Measurements from ENCODE around the gene FRMPD4. TPM values are rescaled to one million over a fixed set of nuclear protein-coding genes. Genes with fewer than 3 reads are reported as not detected.

FRMPD4 gene
- polyA plus RNA-seq, 1 donor, result 0.19 TPM

- Histone ChIP-seq H3K9me3 (ENCODE audit: control insufficient read depth, low read depth, low read length) (no peaks in the 10 kb centered on the region), H3K27ac (ENCODE audit: low read length) (no peak overlapping the region), H3K36me3 (ENCODE audit: control insufficient read depth, insufficient read depth, low read length) (no peaks in the 10 kb centered on the region), H3K4me1 (ENCODE audit: control insufficient read depth, insufficient read depth, low read length) (no peaks in the 10 kb centered on the region), H3K27me3 (ENCODE audit: control insufficient read depth, insufficient read depth, low read length) (no peaks in the 10 kb centered on the region), H3K4me3 (ENCODE audit: low read length) (no peak overlapping the region)
- DNase-seq, result no peak
- no CpG with 5 or more reads among the region's 5 CpGs for WGBS (ENCODE audit: insufficient coverage, low lambda C conversion rate)
Observed at GRCh38 chrX:12319003-12319519, 180.8 kb downstream of the FRMPD4 start.

DNA sequence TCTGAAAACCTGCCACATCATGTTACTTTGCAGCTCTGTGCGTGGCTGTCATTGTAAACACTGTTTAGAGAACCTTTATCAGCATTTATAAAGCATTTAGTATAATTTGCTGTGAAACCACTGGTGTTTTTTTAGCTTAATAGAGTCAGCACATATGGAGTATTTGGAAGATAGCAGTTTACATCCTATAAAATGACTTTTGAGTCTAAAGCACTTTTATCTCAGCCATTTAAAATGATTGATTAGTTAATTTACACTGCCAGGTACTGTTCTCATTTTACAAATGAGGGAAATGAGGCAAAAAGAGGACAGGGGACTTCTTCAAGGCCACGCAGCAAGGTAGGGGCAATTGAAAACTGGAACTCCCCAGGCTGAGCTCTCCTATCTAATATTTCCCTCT is 181.7 kb downstream of the FRMPD4 start:
- DNase-seq, result no peak
- H3K4me1 ChIP-seq (ENCODE audit: control insufficient read depth, insufficient read depth, low read length), result no peaks in the 10 kb centered on the region
- H3K36me3 ChIP-seq (ENCODE audit: control insufficient read depth, insufficient read depth, low read length), result no peaks in the 10 kb centered on the region
- no peak overlapping the region for H3K4me3 ChIP-seq (ENCODE audit: low read length)
- no peaks in the 10 kb centered on the region for H3K9me3 ChIP-seq (ENCODE audit: control insufficient read depth, low read depth, low read length)
- WGBS (ENCODE audit: insufficient coverage, low lambda C conversion rate), result no CpG with 5 or more reads among the region's 2 CpGs
- H3K27me3 ChIP-seq (ENCODE audit: control insufficient read depth, insufficient read depth, low read length), result no peaks in the 10 kb centered on the region
- H3K27ac ChIP-seq (ENCODE audit: low read length), result no peak overlapping the region

DNA sequence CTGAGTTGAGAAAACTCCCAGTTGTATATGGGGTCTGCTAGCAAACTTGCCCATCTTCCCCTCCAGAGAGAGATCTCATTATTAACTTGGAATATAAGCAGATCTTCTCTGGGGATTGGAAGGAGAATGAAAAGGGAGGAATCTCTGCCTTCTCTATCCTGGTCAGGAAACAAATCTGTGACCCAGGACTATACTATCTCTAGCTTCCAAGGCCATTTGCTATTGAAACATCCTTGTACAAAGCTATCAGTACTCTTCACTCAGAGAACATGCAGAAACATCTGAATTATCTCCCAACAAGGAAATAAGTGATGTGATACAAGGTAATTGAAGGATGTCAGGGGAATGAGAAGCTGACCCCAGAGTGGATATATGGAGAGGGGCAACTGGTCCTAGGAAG is 183.8 kb downstream of the FRMPD4 start:
- no peak overlapping the region for H3K4me3 ChIP-seq (ENCODE audit: low read length)
- no peaks in the 10 kb centered on the region for H3K9me3 ChIP-seq (ENCODE audit: control insufficient read depth, low read depth, low read length)
- no peaks in the 10 kb centered on the region for H3K27me3 ChIP-seq (ENCODE audit: control insufficient read depth, insufficient read depth, low read length)
- H3K4me1 ChIP-seq (ENCODE audit: control insufficient read depth, insufficient read depth, low read length), result no peaks in the 10 kb centered on the region
- no peak overlapping the region for H3K27ac ChIP-seq (ENCODE audit: low read length)
- DNase-seq, result no peak
- H3K36me3 ChIP-seq (ENCODE audit: control insufficient read depth, insufficient read depth, low read length), result no peaks in the 10 kb centered on the region

DNA sequence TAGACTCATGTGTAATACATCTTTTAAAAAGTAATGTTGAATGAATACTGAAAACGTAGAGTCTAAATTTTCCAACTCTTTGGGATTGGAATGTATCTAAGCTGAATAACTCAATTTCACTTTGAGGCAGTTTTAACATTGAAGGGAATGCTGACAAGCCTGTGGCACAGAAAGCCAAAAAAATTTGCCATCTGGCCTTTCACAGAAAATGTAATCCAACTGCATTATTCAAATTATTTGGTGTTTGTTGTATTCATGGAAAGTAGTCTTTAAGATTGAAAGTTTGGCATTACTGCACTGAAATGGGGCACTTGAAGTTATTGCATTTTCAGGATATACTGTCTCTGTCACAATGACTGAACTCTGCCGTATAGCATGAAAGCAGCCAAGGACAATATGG is 186.9 kb downstream of the FRMPD4 start:
- WGBS (ENCODE audit: insufficient coverage, low lambda C conversion rate), result no CpG with 5 or more reads among the region's 2 CpGs
- Histone ChIP-seq H3K36me3 (ENCODE audit: control insufficient read depth, insufficient read depth, low read length) (no peaks in the 10 kb centered on the region), H3K27me3 (ENCODE audit: control insufficient read depth, insufficient read depth, low read length) (no peaks in the 10 kb centered on the region), H3K27ac (ENCODE audit: low read length) (no peak overlapping the region), H3K4me1 (ENCODE audit: control insufficient read depth, insufficient read depth, low read length) (no peaks in the 10 kb centered on the region), H3K9me3 (ENCODE audit: control insufficient read depth, low read depth, low read length) (no peaks in the 10 kb centered on the region), H3K4me3 (ENCODE audit: low read length) (no peak overlapping the region)
- DNase-seq, result no peak

DNA sequence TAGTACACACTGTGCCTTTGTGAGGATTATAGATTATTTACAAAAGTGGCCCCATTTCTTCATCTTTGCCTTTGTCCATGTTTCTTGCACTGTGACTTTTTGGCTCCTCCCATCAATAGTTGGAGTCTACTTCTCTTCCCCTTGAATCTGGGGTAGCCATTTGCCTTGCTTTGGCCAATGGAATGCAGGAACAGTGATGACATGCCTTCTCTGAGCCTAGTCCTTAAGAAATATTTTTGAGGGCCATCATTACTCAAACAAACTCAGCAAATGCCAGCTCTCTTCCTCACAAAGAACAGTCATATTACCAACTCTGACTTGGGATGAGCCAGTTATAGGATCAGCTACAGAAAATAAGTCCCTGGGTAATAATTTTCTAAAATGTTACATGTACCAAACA is 189.6 kb downstream of the FRMPD4 start:
- Histone ChIP-seq H3K9me3 (ENCODE audit: control insufficient read depth, low read depth, low read length) (no peaks in the 10 kb centered on the region), H3K4me3 (ENCODE audit: low read length) (no peak overlapping the region), H3K36me3 (ENCODE audit: control insufficient read depth, insufficient read depth, low read length) (no peaks in the 10 kb centered on the region), H3K4me1 (ENCODE audit: control insufficient read depth, insufficient read depth, low read length) (no peaks in the 10 kb centered on the region), H3K27me3 (ENCODE audit: control insufficient read depth, insufficient read depth, low read length) (no peaks in the 10 kb centered on the region), H3K27ac (ENCODE audit: low read length) (no peak overlapping the region)
- DNase-seq, result no peak

DNA sequence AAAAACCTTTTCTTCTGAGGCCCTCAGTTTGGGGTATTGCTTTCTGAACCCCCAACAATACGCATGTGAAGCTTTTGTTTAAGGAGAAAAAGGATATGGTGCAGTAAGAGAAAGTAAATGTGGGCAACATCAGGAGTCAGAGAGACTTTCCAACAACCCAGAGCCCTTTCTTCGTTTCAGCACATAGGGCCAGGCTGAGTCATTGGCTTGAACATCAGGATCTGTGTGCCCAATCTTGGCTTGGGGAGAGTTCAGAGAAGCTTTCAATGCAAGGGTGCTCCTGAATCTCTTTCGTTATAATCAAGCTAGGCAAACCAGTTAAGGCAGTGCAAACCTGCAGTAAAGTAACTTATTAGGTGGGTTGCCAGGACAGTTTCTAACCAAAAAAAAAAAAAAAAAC is 191.2 kb downstream of the FRMPD4 start:
- no peak for DNase-seq
- no peaks in the 10 kb centered on the region for H3K9me3 ChIP-seq (ENCODE audit: control insufficient read depth, low read depth, low read length)
- no peaks in the 10 kb centered on the region for H3K36me3 ChIP-seq (ENCODE audit: control insufficient read depth, insufficient read depth, low read length)
- no peak overlapping the region for H3K27ac ChIP-seq (ENCODE audit: low read length)
- H3K4me1 ChIP-seq (ENCODE audit: control insufficient read depth, insufficient read depth, low read length), result no peaks in the 10 kb centered on the region
- 80% methylated on average over 1 of the region's 3 CpGs for WGBS (ENCODE audit: insufficient coverage, low lambda C conversion rate)
- no peaks in the 10 kb centered on the region for H3K27me3 ChIP-seq (ENCODE audit: control insufficient read depth, insufficient read depth, low read length)
- H3K4me3 ChIP-seq (ENCODE audit: low read length), result no peak overlapping the region

- no peaks in the 10 kb centered on the region for H3K27me3 ChIP-seq (ENCODE audit: control insufficient read depth, insufficient read depth, low read length)
- H3K4me1 ChIP-seq (ENCODE audit: control insufficient read depth, insufficient read depth, low read length), result no peaks in the 10 kb centered on the region
- no CpG with 5 or more reads among the region's 3 CpGs for WGBS (ENCODE audit: insufficient coverage, low lambda C conversion rate)
- H3K36me3 ChIP-seq (ENCODE audit: control insufficient read depth, insufficient read depth, low read length), result no peaks in the 10 kb centered on the region
- no peak overlapping the region for H3K27ac ChIP-seq (ENCODE audit: low read length)
- no peaks in the 10 kb centered on the region for H3K9me3 ChIP-seq (ENCODE audit: control insufficient read depth, low read depth, low read length)
- DNase-seq, result no peak
- no peak overlapping the region for H3K4me3 ChIP-seq (ENCODE audit: low read length)
Observed at GRCh38 chrX:12330841-12331240, 192.6 kb downstream of the FRMPD4 start.

GRCh38 chrX:12332786-12333347 is 194.6 kb downstream of the FRMPD4 start:
- Histone ChIP-seq H3K27ac (ENCODE audit: low read length) (no peak overlapping the region), H3K9me3 (ENCODE audit: control insufficient read depth, low read depth, low read length) (no peaks in the 10 kb centered on the region), H3K4me3 (ENCODE audit: low read length) (no peak overlapping the region), H3K36me3 (ENCODE audit: control insufficient read depth, insufficient read depth, low read length) (no peaks in the 10 kb centered on the region), H3K27me3 (ENCODE audit: control insufficient read depth, insufficient read depth, low read length) (no peaks in the 10 kb centered on the region), H3K4me1 (ENCODE audit: control insufficient read depth, insufficient read depth, low read length) (no peaks in the 10 kb centered on the region)
- 40% methylated on average over 1 of the region's 3 CpGs for WGBS (ENCODE audit: insufficient coverage, low lambda C conversion rate)
- DNase-seq, result no peak

DNA sequence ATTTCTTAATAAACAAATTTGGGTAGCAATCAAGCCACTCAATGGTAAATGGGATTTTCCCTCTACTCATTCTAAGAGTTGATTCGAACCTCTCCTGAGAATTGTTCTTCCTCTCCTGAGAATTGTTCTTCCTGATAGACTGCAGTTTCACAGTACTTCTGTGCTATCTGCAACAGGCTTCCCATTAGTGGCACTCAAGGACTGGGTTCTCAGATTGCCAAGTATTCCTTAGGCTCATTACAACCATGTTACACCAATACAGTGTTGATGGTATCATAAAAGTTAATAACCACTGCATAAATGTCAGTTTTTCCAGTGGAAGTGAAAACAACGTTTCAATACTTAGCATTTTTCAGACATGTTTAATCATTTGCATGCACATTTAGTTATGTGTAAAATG is 201.6 kb downstream of the FRMPD4 start:
- no CpG with 5 or more reads among the region's 2 CpGs for WGBS (ENCODE audit: insufficient coverage, low lambda C conversion rate)

GRCh38 chrX:12344954-12345353 is 206.7 kb downstream of the FRMPD4 start:
- Histone ChIP-seq H3K36me3 (ENCODE audit: control insufficient read depth, insufficient read depth, low read length) (no peaks in the 10 kb centered on the region), H3K4me3 (ENCODE audit: low read length) (no peak overlapping the region), H3K27ac (ENCODE audit: low read length) (no peak overlapping the region), H3K4me1 (ENCODE audit: control insufficient read depth, insufficient read depth, low read length) (no peaks in the 10 kb centered on the region), H3K9me3 (ENCODE audit: control insufficient read depth, low read depth, low read length) (no peaks in the 10 kb centered on the region), H3K27me3 (ENCODE audit: control insufficient read depth, insufficient read depth, low read length) (no peaks in the 10 kb centered on the region)
- DNase-seq, result no peak
- WGBS (ENCODE audit: insufficient coverage, low lambda C conversion rate), result no CpG with 5 or more reads among the region's 2 CpGs

More for the DNA sequence above, 201.6 kb downstream of the FRMPD4 start:
- Histone ChIP-seq H3K27ac (ENCODE audit: low read length) (no peak overlapping the region), H3K36me3 (ENCODE audit: control insufficient read depth, insufficient read depth, low read length) (no peaks in the 10 kb centered on the region), H3K4me1 (ENCODE audit: control insufficient read depth, insufficient read depth, low read length) (no peaks in the 10 kb centered on the region), H3K27me3 (ENCODE audit: control insufficient read depth, insufficient read depth, low read length) (no peaks in the 10 kb centered on the region), H3K9me3 (ENCODE audit: control insufficient read depth, low read depth, low read length) (no peaks in the 10 kb centered on the region), H3K4me3 (ENCODE audit: low read length) (no peak overlapping the region)
- no peak for DNase-seq

GRCh38 chrX:12349201-12349600 is 210.9 kb downstream of the FRMPD4 start:
- whole genome bisulfite sequencing (ENCODE audit: insufficient coverage, low lambda C conversion rate), result no CpG with 5 or more reads among the region's 8 CpGs
- DNase-seq, result no peak
- no peak overlapping the region for H3K4me3 ChIP-seq (ENCODE audit: low read length)
- no peaks in the 10 kb centered on the region for H3K36me3 ChIP-seq (ENCODE audit: control insufficient read depth, insufficient read depth, low read length)
- H3K9me3 ChIP-seq (ENCODE audit: control insufficient read depth, low read depth, low read length), result no peaks in the 10 kb centered on the region
- H3K27ac ChIP-seq (ENCODE audit: low read length), result no peak overlapping the region
- no peaks in the 10 kb centered on the region for H3K4me1 ChIP-seq (ENCODE audit: control insufficient read depth, insufficient read depth, low read length)
- no peaks in the 10 kb centered on the region for H3K27me3 ChIP-seq (ENCODE audit: control insufficient read depth, insufficient read depth, low read length)

Data from large intestine (tissue), 3 donors.